Smooth muscle cell (in vitro differentiated cells): ENCODE measurements around the gene C9orf72. TPM values are rescaled to one million over a fixed set of nuclear protein-coding genes. Genes with fewer than 3 reads are reported as not detected.
A peak's percentile ranks its signal among the peaks of the same experiment; 100 is the strongest.

Experiments used
- DNase-seq: peaks from one replicate; lab custom pipeline; 2025; ENCODE audit not compliant: unreplicated experiment; lab: John Stamatoyannopoulos, UW
- H2AFZ ChIP-seq: fragments of 200-600 bp; sonication (generic); 2 replicates; pipeline ENCODE4 v1.6.0; 2016; ENCODE audit warnings: antibody characterized with exemption, low read depth, mild to moderate bottlenecking
- H3F3A ChIP-seq: fragments of 200-600 bp; sonication (generic); 2 replicates; pipeline ENCODE4 v1.6.0; 2017; ENCODE audit warnings: antibody characterized with exemption, low read depth
- H3K27ac ChIP-seq: fragments of 200-600 bp; sonication (generic); 2 replicates; pipeline ENCODE4 v1.5.1; 2016; ENCODE audit warnings: low read depth, mild to moderate bottlenecking
- H3K27me3 ChIP-seq: fragments of 200-600 bp; sonication (generic); 2 replicates; pipeline ENCODE4 v1.6.1; 2016; ENCODE audit warnings: low read depth, mild to moderate bottlenecking
- H3K36me3 ChIP-seq: fragments of 200-600 bp; sonication (generic); 2 replicates; pipeline ENCODE4 v1.5.1; 2016; ENCODE audit warnings: low read depth
- H3K4me1 ChIP-seq: fragments of 200-600 bp; sonication (generic); 2 replicates; pipeline ENCODE4 v1.5.1; 2016; ENCODE audit warnings: low read depth
- H3K4me2 ChIP-seq: fragments of 200-600 bp; sonication (generic); 2 replicates; pipeline ENCODE4 v1.6.0; 2016; ENCODE audit warnings: mild to moderate bottlenecking
- H3K4me3 ChIP-seq: fragments of 200-600 bp; sonication (generic); 2 replicates; pipeline ENCODE4 v1.5.1; 2016; ENCODE audit warnings: mild to moderate bottlenecking
- H3K79me2 ChIP-seq: fragments of 200-600 bp; sonication (generic); 2 replicates; pipeline ENCODE4 v1.6.0; 2016; ENCODE audit warnings: low read depth, mild to moderate bottlenecking
- H3K9ac ChIP-seq: fragments of 200-600 bp; sonication (generic); 2 replicates; pipeline ENCODE4 v1.6.0; 2016; ENCODE audit warnings: low read depth
- H3K9me3 ChIP-seq: fragments of 200-600 bp; sonication (generic); replicated peaks from 2 replicates; pipeline ENCODE4 v1.5.1; 2016; ENCODE audit warnings: low read depth
- H4K20me1 ChIP-seq: fragments of 200-600 bp; sonication (generic); 2 replicates; pipeline ENCODE4 v1.6.0; 2016; ENCODE audit warnings: low read depth
- WGBS: methylation state at CpG from one replicate; pipeline ENCODE4 v1.1.7; 2016; ENCODE audit warnings: low lambda C conversion rate; 5-methylcytosine and 5-hydroxymethylcytosine counted together
- polyA plus RNA-seq: library from polyadenylated mRNA; unstranded; fragments of >200 nt; fragmentation: Nextera tagmentation; extraction: Ambion mirVana; gene quantifications from 2 replicates; pipeline ENCODE4 v1.2.1, GENCODE V29; 2016
- total RNA-seq: library from RNA; depleted of rRNA; stranded (reverse); fragments of >200 nt; gene quantifications from 2 replicates; pipeline ENCODE4 v1.2.3, GENCODE V29; 2014
- TF ChIP-seq, protein P1 (sequence below): fragments of 200-600 bp; sonication (generic); IDR thresholded peaks from 2 replicates; pipeline ENCODE4 v1.5.1; 2017; ENCODE audit warnings: borderline replicate concordance, mild to moderate bottlenecking, antibody characterized with exemption; ENCODE audit not compliant: insufficient read depth, poor library complexity, severe bottlenecking

C9orf72 gene
- total and polyA plus RNA-seq, 2 experiments from 2014 or later, result 8.2 to 12.5 TPM

DNA sequence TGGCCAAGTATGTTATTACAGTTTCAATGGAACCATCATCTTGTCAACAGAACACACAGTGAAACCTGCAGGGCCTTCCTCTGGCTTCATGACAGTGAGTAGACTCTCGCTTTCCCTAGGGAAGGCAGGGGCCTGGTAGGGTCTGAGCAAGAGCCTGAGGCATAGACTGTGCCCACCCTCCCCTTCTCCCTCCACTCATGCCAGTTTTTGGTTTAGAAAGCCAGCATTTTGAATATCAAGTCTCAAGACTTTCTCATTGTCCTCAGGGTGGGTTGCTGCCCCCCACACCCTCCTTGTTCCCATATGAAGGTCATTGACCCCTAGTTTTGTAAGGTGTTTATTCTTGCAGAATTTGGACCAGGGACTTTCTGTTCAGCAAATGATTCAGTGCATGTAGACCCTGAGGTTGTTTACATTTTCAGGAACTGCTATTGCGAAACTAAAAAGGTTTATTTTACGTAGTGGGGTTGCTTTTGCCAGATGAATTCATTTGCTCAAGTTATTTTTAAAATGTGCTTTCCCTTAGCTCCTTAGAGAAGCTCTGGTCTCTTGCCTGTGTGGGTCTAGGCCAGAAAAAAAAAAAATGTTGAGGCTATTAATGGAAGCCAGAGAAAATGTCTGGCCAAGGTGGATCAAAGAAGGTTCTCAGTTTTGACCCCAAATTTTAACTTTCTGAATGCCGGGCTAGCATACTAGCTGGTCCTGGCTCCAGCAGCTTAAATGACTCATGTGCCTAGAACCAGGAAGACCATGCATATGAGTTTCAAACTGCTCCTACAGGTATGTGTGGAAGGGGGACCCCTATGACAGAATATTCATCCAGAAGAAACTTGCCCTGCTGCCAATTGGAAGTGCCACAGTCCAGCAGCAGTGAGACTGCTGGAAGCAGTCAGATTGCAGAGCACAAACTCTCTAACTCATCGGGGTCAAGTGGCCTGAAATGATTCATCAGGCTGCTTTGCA lies 33.5 kb downstream of the C9orf72 start:
- Histone ChIP-seq H3K4me2 (peak overlapping the region; percentile 22), H3K9me3 (no peaks in the 10 kb centered on the region), H2AFZ (no peak overlapping the region), H4K20me1 (no peaks in the 10 kb centered on the region), H3K4me3 (no peak overlapping the region), H3K36me3 (no peaks in the 10 kb centered on the region), H3K79me2 (no peaks in the 10 kb centered on the region), H3K27me3 (no peaks in the 10 kb centered on the region), H3K9ac (no peak overlapping the region), H3K4me1 (no peaks in the 10 kb centered on the region), H3K27ac (peak overlapping the region; percentile 1), H3F3A (no peaks in the 10 kb centered on the region)
- TF ChIP-seq, protein P1, sequence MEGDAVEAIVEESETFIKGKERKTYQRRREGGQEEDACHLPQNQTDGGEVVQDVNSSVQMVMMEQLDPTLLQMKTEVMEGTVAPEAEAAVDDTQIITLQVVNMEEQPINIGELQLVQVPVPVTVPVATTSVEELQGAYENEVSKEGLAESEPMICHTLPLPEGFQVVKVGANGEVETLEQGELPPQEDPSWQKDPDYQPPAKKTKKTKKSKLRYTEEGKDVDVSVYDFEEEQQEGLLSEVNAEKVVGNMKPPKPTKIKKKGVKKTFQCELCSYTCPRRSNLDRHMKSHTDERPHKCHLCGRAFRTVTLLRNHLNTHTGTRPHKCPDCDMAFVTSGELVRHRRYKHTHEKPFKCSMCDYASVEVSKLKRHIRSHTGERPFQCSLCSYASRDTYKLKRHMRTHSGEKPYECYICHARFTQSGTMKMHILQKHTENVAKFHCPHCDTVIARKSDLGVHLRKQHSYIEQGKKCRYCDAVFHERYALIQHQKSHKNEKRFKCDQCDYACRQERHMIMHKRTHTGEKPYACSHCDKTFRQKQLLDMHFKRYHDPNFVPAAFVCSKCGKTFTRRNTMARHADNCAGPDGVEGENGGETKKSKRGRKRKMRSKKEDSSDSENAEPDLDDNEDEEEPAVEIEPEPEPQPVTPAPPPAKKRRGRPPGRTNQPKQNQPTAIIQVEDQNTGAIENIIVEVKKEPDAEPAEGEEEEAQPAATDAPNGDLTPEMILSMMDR, result no peak
- WGBS, result 78% methylated on average over 5 of the region's 5 CpGs
- no peak for DNase-seq

DNA sequence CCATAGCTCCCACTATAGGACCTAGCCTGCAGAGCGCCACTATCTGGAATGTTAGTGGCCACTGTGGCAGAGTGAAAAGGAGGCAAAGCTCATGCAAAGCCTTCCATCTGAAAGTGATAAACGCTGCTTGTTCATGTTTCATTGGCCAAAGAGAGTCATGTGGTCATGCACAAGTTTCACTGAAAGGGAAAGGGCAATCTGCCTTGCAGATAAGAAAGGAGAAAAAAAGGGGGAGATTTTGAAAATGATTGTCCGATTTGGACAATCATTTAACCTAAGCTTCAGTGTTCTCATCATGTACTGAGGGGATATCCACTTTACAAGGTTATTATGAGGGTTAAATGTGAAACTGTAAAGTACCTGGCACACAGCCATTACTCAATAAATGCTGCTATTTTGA lies 34.6 kb downstream of the C9orf72 start:
- no peaks in the 10 kb centered on the region for H3K36me3 ChIP-seq
- no peak overlapping the region for H3K4me3 ChIP-seq
- no peak overlapping the region for H3K27ac ChIP-seq
- H3K4me1 ChIP-seq, result no peaks in the 10 kb centered on the region
- H3F3A ChIP-seq, result no peaks in the 10 kb centered on the region
- H2AFZ ChIP-seq, result no peak overlapping the region
- H3K79me2 ChIP-seq, result no peaks in the 10 kb centered on the region
- no peak overlapping the region for H3K4me2 ChIP-seq
- H3K9ac ChIP-seq, result no peak overlapping the region
- 96% methylated on average over 3 of the region's 3 CpGs for WGBS
- DNase-seq, result no peak
- H3K27me3 ChIP-seq, result no peaks in the 10 kb centered on the region
- no peaks in the 10 kb centered on the region for H3K9me3 ChIP-seq
- H4K20me1 ChIP-seq, result no peaks in the 10 kb centered on the region
- TF ChIP-seq, protein P1, result no peak

DNA sequence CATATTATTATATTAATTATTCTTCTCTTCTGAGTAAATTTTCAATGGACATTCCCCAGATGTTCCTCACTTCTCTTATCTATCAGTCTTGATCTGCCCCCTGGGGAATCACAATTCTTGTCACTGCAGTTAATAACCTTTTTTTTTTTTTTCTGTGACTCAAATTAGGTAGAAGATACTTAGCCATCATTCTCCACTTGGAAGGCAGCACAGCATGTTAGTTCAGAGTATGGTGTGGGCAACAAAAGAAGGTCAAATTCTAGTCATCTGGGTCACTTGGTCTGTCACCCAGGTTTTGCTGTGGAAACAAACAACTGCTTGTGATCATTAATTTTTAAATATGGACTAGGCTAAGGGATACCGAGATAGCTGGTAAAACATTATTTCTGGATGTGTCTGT lies 35.5 kb downstream of the C9orf72 start:
- H3K79me2 ChIP-seq, result no peaks in the 10 kb centered on the region
- H3K9ac ChIP-seq, result no peak overlapping the region
- H3K4me2 ChIP-seq, result no peak overlapping the region
- H2AFZ ChIP-seq, result no peak overlapping the region
- no peaks in the 10 kb centered on the region for H3K27me3 ChIP-seq
- 100% methylated on average over 1 of the region's 1 CpG for WGBS
- no peaks in the 10 kb centered on the region for H3K9me3 ChIP-seq
- no peak overlapping the region for H3K27ac ChIP-seq
- no peak overlapping the region for H3K4me3 ChIP-seq
- TF ChIP-seq, protein P1, result no peak
- no peaks in the 10 kb centered on the region for H4K20me1 ChIP-seq
- DNase-seq, result no peak
- no peaks in the 10 kb centered on the region for H3F3A ChIP-seq
- no peaks in the 10 kb centered on the region for H3K36me3 ChIP-seq
- H3K4me1 ChIP-seq, result no peaks in the 10 kb centered on the region

DNA sequence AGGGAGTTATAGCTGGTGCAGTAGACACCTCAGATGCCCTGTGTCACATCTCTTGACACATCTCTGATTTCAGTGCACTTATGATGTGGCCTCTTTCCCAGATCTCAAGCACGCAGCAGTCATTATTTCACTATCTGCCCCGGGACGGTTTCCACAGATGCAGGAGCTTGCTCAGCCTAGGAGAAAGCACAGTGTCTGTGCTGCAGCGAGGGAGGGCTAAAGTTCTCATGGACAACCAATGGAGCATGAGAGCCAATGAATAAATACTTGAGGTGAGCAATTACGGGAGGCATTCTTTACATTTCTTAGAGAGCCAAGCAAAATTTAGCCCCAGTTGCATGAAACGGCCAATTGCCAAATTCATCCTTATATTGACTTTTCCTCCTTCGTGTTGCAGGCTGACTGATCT lies 36.2 kb downstream of the C9orf72 start:
- no peaks in the 10 kb centered on the region for H4K20me1 ChIP-seq
- no peak overlapping the region for H3K4me2 ChIP-seq
- H3K4me3 ChIP-seq, result no peak overlapping the region
- no peaks in the 10 kb centered on the region for H3K27me3 ChIP-seq
- H2AFZ ChIP-seq, result no peak overlapping the region
- DNase-seq, result no peak
- no peaks in the 10 kb centered on the region for H3K36me3 ChIP-seq
- H3K79me2 ChIP-seq, result no peaks in the 10 kb centered on the region
- no peaks in the 10 kb centered on the region for H3F3A ChIP-seq
- no peak overlapping the region for H3K9ac ChIP-seq
- no peak overlapping the region for H3K27ac ChIP-seq
- TF ChIP-seq, protein P1, result no peak
- 76% methylated on average over 7 of the region's 7 CpGs for WGBS
- H3K4me1 ChIP-seq, result no peaks in the 10 kb centered on the region
- H3K9me3 ChIP-seq, result no peaks in the 10 kb centered on the region
